Psoas muscle (tissue), 8 donors: Measurements from ENCODE around the gene HCFC2. TPM values are rescaled to one million over a fixed set of nuclear protein-coding genes. Genes with fewer than 3 reads are reported as not detected.
A peak's percentile ranks its signal among the peaks of the same experiment; 100 is the strongest.

ENCODE experiments used
- ATAC-seq, 4 donors: fragments of 200-7000 bp; cut with Tn5 transposase; one replicate each; pipeline ENCODE4 v1.9.1; 2020; ENCODE audit warnings: moderate library complexity in 3 of 4, mild to moderate bottlenecking in 2 of 4
- DNase-seq, 2 donors: peaks; one replicate each; pipeline ENCODE4 v3.0.0-alpha.2; 2020
- H3K27ac ChIP-seq: fragments of 200-600 bp; one replicate; pipeline ENCODE4 v1.8.0; 2022
- H3K27me3 ChIP-seq, 3 donors: fragments of 200-600 bp in 1 of 3; one replicate each; pipeline versions ENCODE4 v1.6.1 to v1.8.0; 2013 to 2022; ENCODE audit warnings: low read length in 2 of 3, mild to moderate bottlenecking in 2 of 3, moderate library complexity in 1 of 3; ENCODE audit not compliant: insufficient read depth in 3 of 3
- H3K36me3 ChIP-seq, 2 donors: fragments of 200-600 bp in 1 of 2; one replicate each; pipeline versions ENCODE4 v1.6.1 to v1.8.0; 2013 to 2022; ENCODE audit warnings: low read depth in 1 of 2, mild to moderate bottlenecking in 1 of 2, moderate library complexity in 1 of 2; ENCODE audit not compliant: insufficient read depth in 1 of 2
- H3K4me1 ChIP-seq: fragments of 200-600 bp; one replicate; pipeline ENCODE4 v1.8.0; 2022
- H3K4me3 ChIP-seq: fragments of 200-600 bp; one replicate; pipeline ENCODE4 v1.8.0; 2022; ENCODE audit warnings: mild to moderate bottlenecking
- H3K9me3 ChIP-seq: fragments of 200-600 bp; one replicate; pipeline ENCODE4 v1.8.0; 2022
- CTCF ChIP-seq: fragments of 200-600 bp; IDR thresholded peaks from one replicate; pipeline ENCODE4 v1.8.0; 2022; ENCODE audit warnings: antibody characterized with exemption
- WGBS, 3 donors: extraction: QIAGEN DNeasy Blood & Tissue Kit; methylation state at CpG; one replicate each; pipeline versions ENCODE4 v1.1.6 to v1.1.7; 2013; 5-methylcytosine and 5-hydroxymethylcytosine counted together
- intact Hi-C, 2 donors: fragments of 100-400 bp; cut with DNase I; formaldehyde crosslinking; loops; one replicate each; pipeline versions ENCODE4 v1.11.0 to v1.14.2; 2022
- polyA plus RNA-seq, 3 donors: library from polyadenylated mRNA; stranded (reverse); fragments of 200-250 nt; gene quantifications; one replicate each; pipeline ENCODE4 v1.2.3, GENCODE V29; 2013
- total RNA-seq, 4 donors: library from RNA; stranded (reverse); fragmentation: NEBNext Ultra II Directional in 2 of 4; extraction: Animal tissue kit (Norgen Biotek cat#: 25700) in 2 of 4; gene quantifications; one replicate each; pipeline versions ENCODE4 v1.2.1 to v1.2.4, GENCODE V29; 2021 to 2023
- donor health status: healthy with polysubstance abuse.
- donor health status: DM: no; HTN: no; CAD: no; lungs with moderate emphysema.
- donor health status: Bipolar disorder and iron deficiency.
- donor health status: healthy.
- donor health status: DM: yes; HTN: yes; CAD: no.
- donor health status: DM: no; HTN: no; CAD: no.
- donor health status: DM: no; HTN: no; CAD: no.
- donor health status: DM: yes; HTN: yes; CAD: no.

Gene HCFC2
- total and polyA plus RNA-seq, 7 donors = 10.1 to 27.8 (median 22.8) TPM

- intact Hi-C loops = loop anchor here (5.0 kb wide), 3 partner anchors 47 to 93 kb away; partner anchors contain the start of gene TDG (in 1 of the 2)
- 55 to 66% (median 63%) methylated on average over 2 of the region's 2 CpGs for WGBS, 3 donors
Observed at GRCh38 chr12:104060791-104061190, 3.5 kb upstream of the HCFC2 start.

GRCh38 chr12:104063712-104064030 is 660 bp upstream of the HCFC2 start:
- intact Hi-C loops = loop anchor here (5.0 kb wide), 3 partner anchors 44 to 96 kb away; partner anchors contain the start of gene TDG (in 1 of the 2)
- peak; percentile 5 to 43 (median 19) for ATAC-seq
- WGBS, 3 donors = 0 to 3% (median 1%) methylated on average over 7 of the region's 7 CpGs
- H3K4me1 ChIP-seq = peaks cover 19% of the 10 kb centered on the region
- peaks cover 0 to 25% of the 10 kb centered on the region in 2 donors for H3K36me3 ChIP-seq
- no peaks in the 10 kb centered on the region for H3K9me3 ChIP-seq
- H3K27me3 ChIP-seq = no peaks in the 10 kb centered on the region
- peak overlapping the region; percentile 96 for H3K27ac ChIP-seq
- H3K4me3 ChIP-seq = peak overlapping the region; percentile 97
- TF ChIP-seq CTCF = no peak
- no peak for DNase-seq

More at GRCh38 chr12:104060791-104061190, 3.5 kb upstream of the HCFC2 start:
- no peaks in the 10 kb centered on the region for H3K36me3 ChIP-seq
- TF ChIP-seq CTCF = no peak
- no peaks in the 10 kb centered on the region for H3K27me3 ChIP-seq
- H3K27ac ChIP-seq = no peak overlapping the region
- no peaks in the 10 kb centered on the region for H3K9me3 ChIP-seq
- H3K4me3 ChIP-seq = no peak overlapping the region
- DNase-seq (no peak), ATAC-seq (no peak)
- H3K4me1 ChIP-seq = peaks cover 20% of the 10 kb centered on the region

- no peaks in the 10 kb centered on the region for H3K9me3 ChIP-seq
- peak overlapping the region; percentile 96 for H3K27ac ChIP-seq
- ATAC-seq (peak; percentile 27 to 40 (median 34)), DNase-seq (peak; percentile 20 to 56)
- TF ChIP-seq CTCF = no peak
- 0% methylated on average over 31 to 41 of the region's 41 CpGs for WGBS, 3 donors
- no peaks in the 10 kb centered on the region for H3K27me3 ChIP-seq
- peaks cover 0 to 32% of the 10 kb centered on the region in 2 donors for H3K36me3 ChIP-seq
- H3K4me3 ChIP-seq = peak overlapping the region; percentile 97
- H3K4me1 ChIP-seq = peaks cover 19% of the 10 kb centered on the region
- intact Hi-C loops = loop anchor here (5.0 kb wide), 3 partner anchors 42 to 98 kb away; partner anchors contain the start of gene TDG (in 1 of the 2)
Observed at GRCh38 chr12:104064842-104065427, 604 bp downstream of the HCFC2 start.

- no peaks in the 10 kb centered on the region for H3K4me1 ChIP-seq
- H3K36me3 ChIP-seq = peaks cover 2 to 63% of the 10 kb centered on the region in 2 donors
- H3K27me3 ChIP-seq = no peaks in the 10 kb centered on the region
- TF ChIP-seq CTCF = no peak
- intact Hi-C loops = no loop called here
- no peak overlapping the region for H3K27ac ChIP-seq
- no peak for ATAC-seq
- no peaks in the 10 kb centered on the region for H3K9me3 ChIP-seq
- WGBS, 3 donors = 93 to 100% (median 98%) methylated on average over 2 of the region's 2 CpGs
- DNase-seq = no peak
- no peak overlapping the region for H3K4me3 ChIP-seq
Observed at GRCh38 chr12:104072099-104072498, 7.8 kb downstream of the HCFC2 start.

GRCh38 chr12:104073699-104074098 is 9.4 kb downstream of the HCFC2 start:
- ATAC-seq = no peak

More at GRCh38 chr12:104073699-104074098, 9.4 kb downstream of the HCFC2 start:
- DNase-seq = no peak
- Histone ChIP-seq H3K27ac (no peak overlapping the region), H3K4me3 (no peak overlapping the region), H3K36me3 (peaks cover 2 to 55% of the 10 kb centered on the region in 2 donors), H3K4me1 (no peaks in the 10 kb centered on the region), H3K9me3 (no peaks in the 10 kb centered on the region), H3K27me3 (no peaks in the 10 kb centered on the region)
- intact Hi-C loops = no loop called here
- 95 to 98% (median 97%) methylated on average over 1 of the region's 1 CpG for WGBS, 3 donors
- TF ChIP-seq CTCF = no peak
